HEK293T (cell line): Measurements from ENCODE around the gene RNF10.

ENCODE experiments used
- ARNT ChIP-seq: fragments of 450-650 bp; IDR thresholded peaks from 2 replicates; pipeline ENCODE4 v1.6.1; 2017; ENCODE audit warnings: mild to moderate bottlenecking
- BHLHE40 ChIP-seq: fragments of 450-650 bp; IDR thresholded peaks from 2 replicates; pipeline ENCODE4 v1.6.1; 2016; ENCODE audit warnings: mild to moderate bottlenecking, moderate library complexity, borderline replicate concordance
- CTBP1 ChIP-seq: fragments of 450-650 bp; IDR thresholded peaks from 2 replicates; pipeline ENCODE4 v1.6.1; 2016; ENCODE audit warnings: borderline replicate concordance
- ELF4 ChIP-seq: fragments of 450-650 bp; IDR thresholded peaks from 2 replicates; pipeline ENCODE4 v1.6.1; 2017; ENCODE audit warnings: antibody characterized with exemption
- FOXA1 ChIP-seq: fragments of 450-650 bp; IDR thresholded peaks from 2 replicates; pipeline ENCODE4 v1.6.1; 2016; ENCODE audit warnings: mild to moderate bottlenecking
- FOXM1 ChIP-seq: fragments of 450-650 bp; IDR thresholded peaks from 2 replicates; pipeline ENCODE4 v1.6.1; 2017; ENCODE audit warnings: mild to moderate bottlenecking, borderline replicate concordance
- L3MBTL2 ChIP-seq: fragments of 450-650 bp; conservative IDR thresholded peaks from 2 replicates; pipeline ENCODE4 v1.6.1; 2016; ENCODE audit warnings: mild to moderate bottlenecking
- NFRKB ChIP-seq: fragments of 450-650 bp; IDR thresholded peaks from 2 replicates; pipeline ENCODE4 v1.6.1; 2016; ENCODE audit warnings: mild to moderate bottlenecking, moderate library complexity
- SP1 ChIP-seq: fragments of 450-650 bp; IDR thresholded peaks from 2 replicates; pipeline ENCODE4 v1.6.1; 2017
- SUZ12 ChIP-seq: fragments of 450-650 bp; IDR thresholded peaks from 2 replicates; pipeline ENCODE4 v1.6.1; 2016; ENCODE audit warnings: mild to moderate bottlenecking
- TARDBP ChIP-seq: fragments of 450-650 bp; IDR thresholded peaks from 2 replicates; pipeline ENCODE4 v1.6.1; 2016

DNA sequence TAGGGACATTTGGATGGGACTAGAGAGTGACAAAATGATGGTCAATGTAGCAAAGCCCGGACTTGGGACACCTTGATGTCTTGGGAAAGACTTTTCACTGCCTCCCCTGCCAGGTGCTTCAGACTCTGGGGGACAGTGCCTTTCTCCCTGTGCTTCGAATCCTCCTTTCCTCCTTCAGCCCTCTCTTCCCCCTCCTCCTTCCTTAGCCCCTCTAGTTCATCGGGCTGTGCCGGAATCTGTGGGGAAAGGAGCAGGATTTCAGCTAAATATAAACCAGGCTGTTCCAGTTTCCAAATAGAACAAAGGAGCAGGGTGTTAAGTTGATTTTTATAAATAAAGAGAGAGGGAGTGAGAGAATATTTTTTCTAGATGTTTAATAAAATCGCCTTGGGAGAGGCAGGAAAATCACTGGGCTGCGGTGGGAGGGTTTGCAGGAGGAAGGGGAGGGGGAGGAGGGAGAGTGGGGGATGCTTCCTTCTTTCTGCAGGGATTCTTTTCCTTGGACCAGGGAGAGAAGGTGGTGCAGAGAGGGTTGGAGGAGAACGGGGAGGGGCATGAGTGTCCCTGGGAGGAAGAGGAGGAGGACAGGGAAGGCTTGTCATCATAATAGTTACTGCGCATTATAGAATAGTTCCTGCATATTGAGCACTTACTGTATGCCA is 84.9 kb downstream of the RNF10 start:
- TF ChIP-seq TARDBP = no peak
- no peak for TF ChIP-seq SUZ12
- TF ChIP-seq FOXA1 = no peak
- TF ChIP-seq ELF4 = no peak
- TF ChIP-seq L3MBTL2 = no peak
- TF ChIP-seq NFRKB = no peak
- TF ChIP-seq SP1 = no peak
- TF ChIP-seq FOXM1 = no peak
- TF ChIP-seq ARNT = no peak
- TF ChIP-seq BHLHE40 = no peak
- TF ChIP-seq CTBP1 = no peak
